Panc1 (cell line): ENCODE data around the gene DDX46. TPM values are rescaled to one million over a fixed set of nuclear protein-coding genes. Genes with fewer than 3 reads are reported as not detected.

Experiments used
- ATAC-seq: fragments of 200-7000 bp; cut with Tn5 transposase; 2 replicates; pipeline ENCODE4 v1.9.1; 2020; ENCODE audit warnings: mild to moderate bottlenecking, moderate library complexity
- BruUV-seq: library from RNA; stranded (reverse); fragments of 400-500 nt; replicated peaks from 2 replicates; lab custom pipeline; 2021; lab: Mats Ljungman, UMichigan
- CTCF ChIA-PET: fragments of 300-600 bp; sonication (Branson Sonifier 250); formaldehyde crosslinking; loops from one replicate; lab custom pipeline; 2022; ENCODE audit warnings: antibody characterized with exemption; lab: Charles Lee
- POLR2A ChIA-PET: fragments of 300-600 bp; sonication (Branson Sonifier 250); formaldehyde crosslinking; loops from one replicate; lab custom pipeline; 2022; ENCODE audit warnings: antibody characterized with exemption; lab: Charles Lee
- DNase-seq: peaks from one replicate; pipeline ENCODE4 v3.0.0-alpha.2; 2010; ENCODE audit warnings: low read depth, low spot score
- H3K27ac ChIP-seq: 2 replicates; pipeline ENCODE4 v1.5.1; 2011; ENCODE audit warnings: mild to moderate bottlenecking, low read length, inconsistent platforms
- H3K27me3 ChIP-seq: fragments of 200-500 bp; sonication (Bioruptor generic); 2 replicates; pipeline ENCODE4 v1.6.0; 2014; ENCODE audit warnings: low read length, inconsistent platforms; ENCODE audit not compliant: control insufficient read depth, insufficient read depth
- H3K36me3 ChIP-seq: fragments of 200-500 bp; sonication (Bioruptor generic); 2 replicates; pipeline ENCODE4 v1.5.1; 2014; ENCODE audit warnings: inconsistent platforms, mild to moderate bottlenecking, low read length, moderate library complexity; ENCODE audit not compliant: control insufficient read depth, insufficient read depth
- H3K4me1 ChIP-seq: 2 replicates; pipeline ENCODE4 v1.5.1; 2011; ENCODE audit warnings: inconsistent platforms, mild to moderate bottlenecking, low read length, moderate library complexity; ENCODE audit not compliant: control insufficient read depth, insufficient read depth
- H3K4me3 ChIP-seq, 2 experiments: 2 replicates each; pipeline ENCODE4 v1.5.1; 2011 to 2012; ENCODE audit warnings: low read depth in 2 of 2, low read length in 2 of 2, mild to moderate bottlenecking in 2 of 2, inconsistent platforms in 1 of 2, moderate library complexity in 1 of 2
- H3K9me3 ChIP-seq: fragments of 200-500 bp; sonication (Bioruptor generic); 2 replicates; pipeline ENCODE4 v1.5.1; 2014; ENCODE audit warnings: low read depth, mild to moderate bottlenecking, inconsistent platforms, low read length, moderate library complexity; ENCODE audit not compliant: control insufficient read depth, insufficient read depth
- POLR2AphosphoS5 ChIP-seq: IDR thresholded peaks from 2 replicates; pipeline ENCODE4 v1.6.1; 2012; ENCODE audit warnings: mild to moderate bottlenecking, low read depth, low read length, moderate library complexity
- SIN3A ChIP-seq: IDR thresholded peaks from 2 replicates; pipeline ENCODE4 v1.6.1; 2012; ENCODE audit warnings: low read depth, mild to moderate bottlenecking, low read length, moderate library complexity, borderline replicate concordance; ENCODE audit not compliant: insufficient read depth
- TCF7L2 ChIP-seq: IDR thresholded peaks from 2 replicates; pipeline ENCODE4 v1.6.1; 2011; ENCODE audit warnings: mild to moderate bottlenecking, low read depth, low read length, inconsistent platforms
- in situ Hi-C: cut with HindIII; loops from 2 replicates; pipeline ENCODE4 v1.10.0; 2016; ENCODE audit warnings: low sequenced_read_pairs, low pct_unique_long_range_greater_than_20kb
- intact Hi-C: fragments of 100-400 bp; cut with micrococcal nuclease; formaldehyde crosslinking; loops from one replicate; pipeline ENCODE4 v1.10.0; 2022; ENCODE audit not compliant: unreplicated experiment
- total RNA-seq: library from RNA; stranded (reverse); gene quantifications from one replicate; pipeline ENCODE4 v1.2.1, GENCODE V29; 2021; ENCODE audit not compliant: unreplicated experiment
- TF ChIP-seq, protein P1 (sequence below), 2 experiments: IDR thresholded peaks; 2 replicates each; pipeline ENCODE4 v1.6.1; 2011 to 2012; ENCODE audit warnings: low read depth in 2 of 2, control low read depth in 1 of 2, low read length in 1 of 2, mild to moderate bottlenecking in 1 of 2, moderate library complexity in 1 of 2; ENCODE audit not compliant: insufficient read depth in 1 of 2
- TF ChIP-seq, protein P2 (sequence below): fragments of 450-650 bp; IDR thresholded peaks from 2 replicates; pipeline ENCODE4 v1.5.1; 2017; ENCODE audit warnings: mild to moderate bottlenecking

DDX46 gene
- total RNA-seq, 1 experiment from 2014 or later, result 90.8 TPM

DNA sequence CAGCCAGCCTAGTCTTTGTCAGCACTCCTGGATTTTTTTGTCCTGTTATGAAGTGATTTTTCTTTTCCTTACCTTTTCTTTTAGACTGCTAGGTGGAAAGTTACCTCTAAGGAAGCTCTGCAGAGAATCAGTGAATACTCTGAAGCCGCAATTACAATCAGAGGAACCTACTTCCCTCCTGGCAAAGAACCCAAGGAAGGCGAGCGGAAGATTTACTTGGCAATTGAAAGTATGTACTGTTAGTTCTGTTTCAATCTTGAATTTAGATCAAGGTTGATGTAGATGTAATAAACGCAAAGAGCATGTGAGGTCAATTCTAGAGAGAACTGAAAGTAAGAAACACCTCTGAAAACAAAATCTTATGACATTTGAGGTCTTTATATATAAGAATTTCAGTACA, 60.2 kb downstream of the DDX46 start:
- no peaks in the 10 kb centered on the region for H3K9me3 ChIP-seq
- in situ Hi-C loops (no loop called here), intact Hi-C loops (no loop called here)
- ATAC-seq (no peak), DNase-seq (no peak)
- no peak overlapping the region for H3K4me3 ChIP-seq
- TF ChIP-seq, protein P1, sequence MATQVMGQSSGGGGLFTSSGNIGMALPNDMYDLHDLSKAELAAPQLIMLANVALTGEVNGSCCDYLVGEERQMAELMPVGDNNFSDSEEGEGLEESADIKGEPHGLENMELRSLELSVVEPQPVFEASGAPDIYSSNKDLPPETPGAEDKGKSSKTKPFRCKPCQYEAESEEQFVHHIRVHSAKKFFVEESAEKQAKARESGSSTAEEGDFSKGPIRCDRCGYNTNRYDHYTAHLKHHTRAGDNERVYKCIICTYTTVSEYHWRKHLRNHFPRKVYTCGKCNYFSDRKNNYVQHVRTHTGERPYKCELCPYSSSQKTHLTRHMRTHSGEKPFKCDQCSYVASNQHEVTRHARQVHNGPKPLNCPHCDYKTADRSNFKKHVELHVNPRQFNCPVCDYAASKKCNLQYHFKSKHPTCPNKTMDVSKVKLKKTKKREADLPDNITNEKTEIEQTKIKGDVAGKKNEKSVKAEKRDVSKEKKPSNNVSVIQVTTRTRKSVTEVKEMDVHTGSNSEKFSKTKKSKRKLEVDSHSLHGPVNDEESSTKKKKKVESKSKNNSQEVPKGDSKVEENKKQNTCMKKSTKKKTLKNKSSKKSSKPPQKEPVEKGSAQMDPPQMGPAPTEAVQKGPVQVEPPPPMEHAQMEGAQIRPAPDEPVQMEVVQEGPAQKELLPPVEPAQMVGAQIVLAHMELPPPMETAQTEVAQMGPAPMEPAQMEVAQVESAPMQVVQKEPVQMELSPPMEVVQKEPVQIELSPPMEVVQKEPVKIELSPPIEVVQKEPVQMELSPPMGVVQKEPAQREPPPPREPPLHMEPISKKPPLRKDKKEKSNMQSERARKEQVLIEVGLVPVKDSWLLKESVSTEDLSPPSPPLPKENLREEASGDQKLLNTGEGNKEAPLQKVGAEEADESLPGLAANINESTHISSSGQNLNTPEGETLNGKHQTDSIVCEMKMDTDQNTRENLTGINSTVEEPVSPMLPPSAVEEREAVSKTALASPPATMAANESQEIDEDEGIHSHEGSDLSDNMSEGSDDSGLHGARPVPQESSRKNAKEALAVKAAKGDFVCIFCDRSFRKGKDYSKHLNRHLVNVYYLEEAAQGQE (IDR thresholded peaks at IDR 0.05; ENCODE audit: insufficient read depth in 1 of 2, low read depth in 2 of 2, low read length in 1 of 2), result no peak
- TF ChIP-seq TCF7L2 (no peak), POLR2AphosphoS5 (no peak), SIN3A (no peak)
- TF ChIP-seq, protein P2, sequence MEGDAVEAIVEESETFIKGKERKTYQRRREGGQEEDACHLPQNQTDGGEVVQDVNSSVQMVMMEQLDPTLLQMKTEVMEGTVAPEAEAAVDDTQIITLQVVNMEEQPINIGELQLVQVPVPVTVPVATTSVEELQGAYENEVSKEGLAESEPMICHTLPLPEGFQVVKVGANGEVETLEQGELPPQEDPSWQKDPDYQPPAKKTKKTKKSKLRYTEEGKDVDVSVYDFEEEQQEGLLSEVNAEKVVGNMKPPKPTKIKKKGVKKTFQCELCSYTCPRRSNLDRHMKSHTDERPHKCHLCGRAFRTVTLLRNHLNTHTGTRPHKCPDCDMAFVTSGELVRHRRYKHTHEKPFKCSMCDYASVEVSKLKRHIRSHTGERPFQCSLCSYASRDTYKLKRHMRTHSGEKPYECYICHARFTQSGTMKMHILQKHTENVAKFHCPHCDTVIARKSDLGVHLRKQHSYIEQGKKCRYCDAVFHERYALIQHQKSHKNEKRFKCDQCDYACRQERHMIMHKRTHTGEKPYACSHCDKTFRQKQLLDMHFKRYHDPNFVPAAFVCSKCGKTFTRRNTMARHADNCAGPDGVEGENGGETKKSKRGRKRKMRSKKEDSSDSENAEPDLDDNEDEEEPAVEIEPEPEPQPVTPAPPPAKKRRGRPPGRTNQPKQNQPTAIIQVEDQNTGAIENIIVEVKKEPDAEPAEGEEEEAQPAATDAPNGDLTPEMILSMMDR, result no peak
- H3K27me3 ChIP-seq, result no peaks in the 10 kb centered on the region
- ChIA-PET POLR2A (no interaction called here), CTCF (no interaction called here)
- no peaks in the 10 kb centered on the region for H3K4me1 ChIP-seq
- no peak overlapping the region for H3K27ac ChIP-seq
- peaks cover 17% of the 10 kb centered on the region for H3K36me3 ChIP-seq
- BruUV-seq, result no TSS peak

- CTCF ChIA-PET, result no interaction called here
- BruUV-seq, result no TSS peak
- in situ Hi-C loops, result no loop called here
Observed at GRCh38 chr5:134819407-134819963, 60.9 kb downstream of the DDX46 start.

More at GRCh38 chr5:134819407-134819963, 60.9 kb downstream of the DDX46 start:
- no peaks in the 10 kb centered on the region for H3K27me3 ChIP-seq
- DNase-seq (no peak), ATAC-seq (no peak)
- peaks cover 19% of the 10 kb centered on the region for H3K36me3 ChIP-seq
- POLR2A ChIA-PET, result no interaction called here
- intact Hi-C loops, result no loop called here
- H3K4me3 ChIP-seq, result no peak overlapping the region
- no peak overlapping the region for H3K27ac ChIP-seq
- TF ChIP-seq, protein P1 (IDR thresholded peaks at IDR 0.05; ENCODE audit: insufficient read depth in 1 of 2, low read depth in 2 of 2, low read length in 1 of 2), result no peak
- no peak for TF ChIP-seq TCF7L2
- TF ChIP-seq POLR2AphosphoS5, result no peak
- TF ChIP-seq, protein P2, result no peak
- no peak for TF ChIP-seq SIN3A
- H3K4me1 ChIP-seq, result no peaks in the 10 kb centered on the region
- H3K9me3 ChIP-seq, result no peaks in the 10 kb centered on the region
